NCI-H774 (cell line): ENCODE data around the gene PRKCA.

Experiments used
- DNase-seq: peaks from one replicate; lab custom pipeline; 2025; lab: John Stamatoyannopoulos, UW

PRKCA gene

GRCh38 chr17:66839616-66840015 lies 537.2 kb downstream of the PRKCA start:
- no peak for DNase-seq

- DNase-seq: no peak
Observed at GRCh38 chr17:66840061-66840460, 537.6 kb downstream of the PRKCA start.

- DNase-seq: no peak
Observed at GRCh38 chr17:66841328-66841727, 538.9 kb downstream of the PRKCA start.

- DNase-seq: no peak
Observed at GRCh38 chr17:66841744-66842143, 539.3 kb downstream of the PRKCA start.

GRCh38 chr17:66842505-66842904 lies 540.1 kb downstream of the PRKCA start:
- no peak for DNase-seq

GRCh38 chr17:66842959-66843358 lies 540.5 kb downstream of the PRKCA start:
- DNase-seq: no peak

GRCh38 chr17:66843627-66844026 lies 541.2 kb downstream of the PRKCA start:
- DNase-seq: no peak

GRCh38 chr17:66847704-66848103 lies 545.3 kb downstream of the PRKCA start:
- no peak for DNase-seq

GRCh38 chr17:66848496-66848895 lies 546.1 kb downstream of the PRKCA start:
- DNase-seq: no peak

- DNase-seq: no peak
Observed at GRCh38 chr17:66849032-66849655, 546.7 kb downstream of the PRKCA start.

GRCh38 chr17:66849851-66850580 lies 547.6 kb downstream of the PRKCA start:
- no peak for DNase-seq

GRCh38 chr17:66850692-66851091 lies 548.3 kb downstream of the PRKCA start:
- DNase-seq: no peak

- no peak for DNase-seq
Observed at GRCh38 chr17:66855204-66855603, 552.8 kb downstream of the PRKCA start.

GRCh38 chr17:66858226-66859083 lies 556.0 kb downstream of the PRKCA start:
- no peak for DNase-seq

GRCh38 chr17:66859353-66859752 lies 556.9 kb downstream of the PRKCA start:
- DNase-seq: no peak

GRCh38 chr17:66860204-66860603 lies 557.8 kb downstream of the PRKCA start:
- DNase-seq: no peak
